ENCODE measurements around the gene KSR2.

DNA sequence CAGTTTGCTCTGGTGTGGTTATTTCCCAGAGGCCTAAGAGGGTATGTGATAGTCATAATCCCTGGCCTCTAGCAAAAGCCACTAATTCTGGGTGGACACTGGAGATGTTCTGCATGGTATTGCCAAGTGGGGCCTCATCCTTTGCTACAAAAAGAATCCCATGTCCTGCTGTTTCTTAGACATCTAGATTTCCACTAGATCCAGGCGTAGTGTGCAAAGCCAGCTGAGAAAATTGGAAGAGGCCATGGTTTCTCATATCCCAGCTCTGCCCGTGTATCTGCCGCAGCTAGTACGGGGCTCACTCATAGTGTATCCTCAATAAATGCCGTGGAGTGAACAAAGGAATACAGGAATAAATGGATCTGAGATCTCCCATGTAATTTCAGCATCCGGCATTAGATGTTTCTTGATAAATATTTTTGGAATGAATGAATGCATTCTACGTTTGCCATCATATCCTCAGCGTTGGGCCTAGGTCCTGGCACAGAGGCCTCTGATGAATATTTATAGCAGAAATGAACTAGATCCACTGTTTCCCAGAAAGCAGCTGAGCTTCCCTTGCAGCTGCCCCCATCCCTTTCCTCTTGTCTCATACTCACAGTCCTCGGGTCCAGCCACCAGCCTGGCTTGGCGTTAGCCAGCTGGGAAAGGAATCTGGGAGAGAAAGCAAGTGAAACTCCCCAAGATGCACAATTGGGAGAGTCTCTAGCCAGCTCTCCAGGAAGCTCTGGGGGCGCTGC lies 531.1 kb downstream of the KSR2 start:
- TF ChIP-seq POLR2A (IDR thresholded peaks at IDR 0.05; ENCODE audit: low read depth, low read length) (no peak), POLR2AphosphoS5 (IDR thresholded peaks at IDR 0.05; ENCODE audit: low read depth, low read length) (no peak), TAF1 (IDR thresholded peaks at IDR 0.05; ENCODE audit: borderline replicate concordance, low read depth, low read length) (no peak)

Data from GM12892 (cell line).